Measurements from ENCODE around the gene PARP11.

DNA sequence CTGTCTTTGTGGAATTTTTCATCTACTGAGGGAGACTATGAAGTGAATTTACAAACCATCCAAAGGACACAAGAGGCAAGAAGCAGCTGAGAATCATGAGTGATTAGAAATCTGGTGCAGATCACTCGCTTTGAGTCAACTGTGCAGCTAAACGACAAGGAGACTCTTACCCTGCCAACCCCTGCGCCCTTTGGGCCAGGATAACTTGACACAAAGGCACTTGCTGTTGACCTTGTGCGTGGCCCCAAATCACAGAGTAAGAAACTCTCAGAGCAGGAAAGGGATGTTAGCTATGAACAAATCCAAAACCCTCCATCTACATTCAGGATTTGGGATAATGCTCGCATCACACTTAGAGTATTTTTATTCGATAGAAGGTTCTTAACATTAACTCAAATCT is 11.5 kb upstream of the PARP11 start:
- TF ChIP-seq, protein P1, sequence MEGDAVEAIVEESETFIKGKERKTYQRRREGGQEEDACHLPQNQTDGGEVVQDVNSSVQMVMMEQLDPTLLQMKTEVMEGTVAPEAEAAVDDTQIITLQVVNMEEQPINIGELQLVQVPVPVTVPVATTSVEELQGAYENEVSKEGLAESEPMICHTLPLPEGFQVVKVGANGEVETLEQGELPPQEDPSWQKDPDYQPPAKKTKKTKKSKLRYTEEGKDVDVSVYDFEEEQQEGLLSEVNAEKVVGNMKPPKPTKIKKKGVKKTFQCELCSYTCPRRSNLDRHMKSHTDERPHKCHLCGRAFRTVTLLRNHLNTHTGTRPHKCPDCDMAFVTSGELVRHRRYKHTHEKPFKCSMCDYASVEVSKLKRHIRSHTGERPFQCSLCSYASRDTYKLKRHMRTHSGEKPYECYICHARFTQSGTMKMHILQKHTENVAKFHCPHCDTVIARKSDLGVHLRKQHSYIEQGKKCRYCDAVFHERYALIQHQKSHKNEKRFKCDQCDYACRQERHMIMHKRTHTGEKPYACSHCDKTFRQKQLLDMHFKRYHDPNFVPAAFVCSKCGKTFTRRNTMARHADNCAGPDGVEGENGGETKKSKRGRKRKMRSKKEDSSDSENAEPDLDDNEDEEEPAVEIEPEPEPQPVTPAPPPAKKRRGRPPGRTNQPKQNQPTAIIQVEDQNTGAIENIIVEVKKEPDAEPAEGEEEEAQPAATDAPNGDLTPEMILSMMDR (IDR thresholded peaks at IDR 0.05; ENCODE audit: insufficient read depth, low read length): no peak
- no peak for TF ChIP-seq POLR2AphosphoS5 (IDR thresholded peaks at IDR 0.05; ENCODE audit: low read depth)
- no peak for TF ChIP-seq GABPA (IDR thresholded peaks at IDR 0.05; ENCODE audit: low read depth)
- TF ChIP-seq REST (IDR thresholded peaks at IDR 0.05; ENCODE audit: insufficient replicate concordance, low read depth): no peak
